ENCODE data around the gene GC.

- TF ChIP-seq CTCF (IDR thresholded peaks at IDR 0.05), result no peak
- TF ChIP-seq ZFX (IDR thresholded peaks at IDR 0.05; ENCODE audit: borderline replicate concordance), result no peak
Observed at GRCh38 chr4:71732066-71732465, 51.8 kb downstream of the GC start.
